ENCODE data around the gene RGS3.

RGS3 gene

DNA sequence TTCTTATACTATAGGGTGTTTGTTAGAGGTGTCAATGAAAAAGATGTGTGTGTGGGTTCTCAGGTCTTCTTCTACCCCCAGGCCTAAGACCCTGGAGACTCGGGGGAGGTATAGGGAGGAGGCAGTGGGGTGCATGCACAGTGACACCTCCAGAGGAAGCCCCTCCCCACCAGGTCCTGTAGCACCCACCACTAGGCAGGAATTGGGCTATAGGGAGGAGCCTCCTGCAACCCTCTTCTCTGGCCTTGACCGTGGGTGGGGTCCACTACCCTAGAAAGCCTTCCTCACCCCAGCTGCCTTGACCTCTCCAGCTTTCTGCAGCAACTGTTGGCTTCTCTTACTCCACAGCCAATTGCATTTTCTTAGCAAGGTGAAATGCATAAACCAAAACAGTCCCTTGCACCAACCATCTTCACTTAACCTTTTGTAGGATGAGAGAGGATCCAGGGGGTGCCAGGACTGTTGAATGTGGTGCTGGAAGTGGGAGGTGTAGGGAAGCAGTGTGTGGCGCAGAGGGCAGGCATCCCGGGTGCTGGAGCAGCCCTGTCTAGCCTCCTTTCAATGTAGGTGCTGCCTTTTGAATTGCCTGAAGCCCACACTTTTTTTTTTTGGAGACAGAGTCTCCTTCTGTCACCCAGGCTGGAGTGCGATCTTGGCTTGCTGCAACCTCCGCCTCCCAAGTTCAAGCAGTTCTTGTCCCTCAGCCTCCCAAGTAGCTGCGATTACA is 128.5 kb downstream of the RGS3 start:
- TF ChIP-seq, protein P1, sequence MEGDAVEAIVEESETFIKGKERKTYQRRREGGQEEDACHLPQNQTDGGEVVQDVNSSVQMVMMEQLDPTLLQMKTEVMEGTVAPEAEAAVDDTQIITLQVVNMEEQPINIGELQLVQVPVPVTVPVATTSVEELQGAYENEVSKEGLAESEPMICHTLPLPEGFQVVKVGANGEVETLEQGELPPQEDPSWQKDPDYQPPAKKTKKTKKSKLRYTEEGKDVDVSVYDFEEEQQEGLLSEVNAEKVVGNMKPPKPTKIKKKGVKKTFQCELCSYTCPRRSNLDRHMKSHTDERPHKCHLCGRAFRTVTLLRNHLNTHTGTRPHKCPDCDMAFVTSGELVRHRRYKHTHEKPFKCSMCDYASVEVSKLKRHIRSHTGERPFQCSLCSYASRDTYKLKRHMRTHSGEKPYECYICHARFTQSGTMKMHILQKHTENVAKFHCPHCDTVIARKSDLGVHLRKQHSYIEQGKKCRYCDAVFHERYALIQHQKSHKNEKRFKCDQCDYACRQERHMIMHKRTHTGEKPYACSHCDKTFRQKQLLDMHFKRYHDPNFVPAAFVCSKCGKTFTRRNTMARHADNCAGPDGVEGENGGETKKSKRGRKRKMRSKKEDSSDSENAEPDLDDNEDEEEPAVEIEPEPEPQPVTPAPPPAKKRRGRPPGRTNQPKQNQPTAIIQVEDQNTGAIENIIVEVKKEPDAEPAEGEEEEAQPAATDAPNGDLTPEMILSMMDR (IDR thresholded peaks at IDR 0.05; ENCODE audit: low read depth, low read length), result no peak

DNA sequence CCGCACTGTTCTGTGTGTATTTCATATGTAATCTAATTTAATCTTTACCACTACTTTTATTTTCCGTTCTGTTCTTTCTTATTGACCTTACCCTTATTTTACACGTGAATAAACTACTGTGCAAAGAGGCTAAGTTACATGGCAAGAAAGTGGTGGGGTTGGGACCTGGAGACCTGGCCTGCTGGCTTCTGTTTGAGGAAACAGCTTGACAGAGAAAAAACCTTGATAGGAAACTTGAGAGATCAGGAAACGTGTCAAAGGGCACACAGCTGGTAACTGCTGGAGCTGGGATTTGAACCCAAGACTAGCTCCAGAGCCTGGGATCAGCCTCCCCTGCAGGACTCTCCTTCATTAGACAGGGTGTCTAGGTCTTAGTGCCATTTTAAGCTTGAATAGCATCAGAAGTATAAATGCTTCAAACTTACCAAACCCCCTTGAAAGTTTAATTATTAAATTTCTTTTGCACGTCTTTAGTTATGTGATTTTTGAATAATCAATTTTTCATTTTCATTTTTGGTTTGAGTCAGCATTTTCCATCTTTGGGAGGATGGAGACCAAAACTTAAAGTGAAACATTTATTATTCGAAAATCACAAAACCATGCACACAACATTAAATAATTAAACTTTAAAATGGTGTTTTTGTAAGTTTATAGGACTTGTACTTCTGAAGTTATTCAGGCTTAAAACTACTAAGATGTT is 129.5 kb downstream of the RGS3 start:
- TF ChIP-seq, protein P1 (IDR thresholded peaks at IDR 0.05; ENCODE audit: low read depth, low read length), result no peak
- H3K4me3 ChIP-seq (ENCODE audit: low read depth, low read length), result no peak overlapping the region; the same call in 1 of the 2 replicates

More for the DNA sequence above, 128.5 kb downstream of the RGS3 start:
- H3K4me3 ChIP-seq (ENCODE audit: low read depth, low read length), result no peak overlapping the region

DNA sequence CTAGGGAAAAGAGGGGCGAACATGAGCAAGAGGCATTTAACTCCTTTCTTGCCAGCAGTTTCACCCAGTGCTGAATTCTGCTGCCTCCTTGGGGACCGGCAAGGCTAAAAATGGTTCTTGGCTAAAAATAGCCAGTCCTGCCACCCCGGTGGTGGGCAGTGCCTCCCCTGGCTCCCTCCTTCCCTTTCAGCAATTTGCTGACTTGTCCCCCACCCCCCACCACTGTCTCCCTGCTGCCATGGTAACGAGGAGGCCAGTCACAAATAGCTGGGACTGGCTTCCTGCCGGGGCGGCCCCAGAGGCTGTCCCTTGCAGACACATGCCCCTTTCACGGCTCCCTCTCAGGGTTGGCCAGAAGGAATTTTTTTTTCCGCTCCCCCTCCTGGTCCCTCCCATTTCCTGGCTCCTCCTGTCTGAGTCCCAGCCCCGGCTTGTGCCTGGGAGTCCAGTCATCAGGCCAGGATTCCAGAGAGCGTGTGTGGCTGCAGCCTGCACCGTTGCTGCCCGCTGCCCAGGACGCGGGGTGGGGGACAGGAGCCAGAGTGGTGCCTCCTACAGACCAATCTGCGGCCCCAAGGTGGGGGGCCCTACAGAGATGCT is 130.3 kb downstream of the RGS3 start:
- peak overlapping the region; percentile 97 for H3K4me3 ChIP-seq (ENCODE audit: low read depth, low read length)
- TF ChIP-seq, protein P1 (IDR thresholded peaks at IDR 0.05; ENCODE audit: low read depth, low read length), result no peak

DNA sequence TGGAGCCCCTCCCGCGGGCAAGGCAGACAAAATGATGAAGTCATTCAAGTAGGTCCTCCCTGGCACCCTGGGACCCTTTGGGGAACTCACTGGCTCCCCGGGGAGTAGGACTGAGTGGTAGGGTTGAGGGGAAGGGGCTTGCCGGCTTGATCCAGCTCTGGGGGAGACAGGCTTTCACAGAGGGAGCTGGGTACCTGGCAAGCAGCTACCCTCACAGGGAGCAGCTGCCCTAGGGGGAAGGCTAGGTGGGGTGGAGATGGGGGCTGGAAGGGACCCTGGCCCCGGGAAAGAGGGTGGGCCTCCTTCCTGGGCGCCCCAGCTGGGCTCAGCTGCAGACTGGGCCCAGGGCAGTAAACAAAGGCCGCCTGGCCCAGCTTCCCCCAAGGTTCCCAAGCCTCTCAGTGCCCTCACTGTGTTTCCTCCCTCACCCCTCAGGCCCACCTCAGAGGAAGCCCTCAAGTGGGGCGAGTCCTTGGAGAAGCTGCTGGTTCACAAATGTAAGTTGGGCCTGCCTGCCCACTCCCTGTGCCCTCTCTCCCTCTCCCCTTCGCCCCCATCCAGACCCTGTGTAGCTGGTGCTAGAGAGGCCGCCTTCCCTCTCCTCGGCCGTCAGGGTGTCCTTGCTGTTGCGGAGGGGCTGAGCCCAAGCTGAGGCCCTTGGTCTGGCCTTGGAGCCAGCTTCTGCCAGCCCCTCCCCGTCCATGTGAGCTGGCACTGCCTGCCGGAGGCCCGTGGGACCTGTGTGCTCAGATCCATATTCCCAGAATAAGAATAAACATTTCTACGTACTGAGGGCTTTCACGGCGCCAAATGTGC is 131.2 kb downstream of the RGS3 start:
- peak overlapping the region; percentile 97 for H3K4me3 ChIP-seq (ENCODE audit: low read depth, low read length)
- TF ChIP-seq, protein P1 (IDR thresholded peaks at IDR 0.05; ENCODE audit: low read depth, low read length), result no peak

DNA sequence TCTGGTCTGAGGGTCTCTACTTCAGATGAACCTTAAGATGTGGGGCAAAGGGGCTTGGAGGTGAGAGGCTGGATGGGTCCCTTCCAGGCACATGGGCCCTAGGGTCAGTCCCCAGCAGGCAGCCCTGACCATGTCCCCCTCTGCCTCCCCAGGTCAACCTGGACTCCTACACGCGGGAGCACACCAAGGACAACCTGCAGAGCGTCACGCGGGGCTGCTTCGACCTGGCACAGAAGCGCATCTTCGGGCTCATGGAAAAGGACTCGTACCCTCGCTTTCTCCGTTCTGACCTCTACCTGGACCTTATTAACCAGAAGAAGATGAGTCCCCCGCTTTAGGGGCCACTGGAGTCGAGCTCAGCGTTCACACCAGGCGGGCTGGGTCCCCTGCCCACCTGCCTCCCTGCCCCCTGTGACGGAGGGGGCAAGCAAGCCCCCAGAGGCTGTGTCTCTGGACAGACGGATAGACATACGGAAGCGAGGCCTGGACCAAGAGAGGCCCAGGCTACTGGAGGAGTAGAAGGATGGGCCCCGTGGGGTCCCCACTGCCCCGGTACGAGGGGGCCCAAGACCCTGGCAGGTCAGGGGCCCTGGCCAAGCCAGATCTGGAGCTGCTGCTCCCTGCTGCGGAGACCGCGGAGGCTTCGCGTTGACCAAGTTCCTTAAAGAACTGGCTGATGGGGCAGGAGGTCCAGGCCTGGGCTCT is 133.2 kb downstream of the RGS3 start:
- TF ChIP-seq, protein P1 (IDR thresholded peaks at IDR 0.05; ENCODE audit: low read depth, low read length), result no peak
- H3K4me3 ChIP-seq (ENCODE audit: low read depth, low read length), result no peak overlapping the region

DNA sequence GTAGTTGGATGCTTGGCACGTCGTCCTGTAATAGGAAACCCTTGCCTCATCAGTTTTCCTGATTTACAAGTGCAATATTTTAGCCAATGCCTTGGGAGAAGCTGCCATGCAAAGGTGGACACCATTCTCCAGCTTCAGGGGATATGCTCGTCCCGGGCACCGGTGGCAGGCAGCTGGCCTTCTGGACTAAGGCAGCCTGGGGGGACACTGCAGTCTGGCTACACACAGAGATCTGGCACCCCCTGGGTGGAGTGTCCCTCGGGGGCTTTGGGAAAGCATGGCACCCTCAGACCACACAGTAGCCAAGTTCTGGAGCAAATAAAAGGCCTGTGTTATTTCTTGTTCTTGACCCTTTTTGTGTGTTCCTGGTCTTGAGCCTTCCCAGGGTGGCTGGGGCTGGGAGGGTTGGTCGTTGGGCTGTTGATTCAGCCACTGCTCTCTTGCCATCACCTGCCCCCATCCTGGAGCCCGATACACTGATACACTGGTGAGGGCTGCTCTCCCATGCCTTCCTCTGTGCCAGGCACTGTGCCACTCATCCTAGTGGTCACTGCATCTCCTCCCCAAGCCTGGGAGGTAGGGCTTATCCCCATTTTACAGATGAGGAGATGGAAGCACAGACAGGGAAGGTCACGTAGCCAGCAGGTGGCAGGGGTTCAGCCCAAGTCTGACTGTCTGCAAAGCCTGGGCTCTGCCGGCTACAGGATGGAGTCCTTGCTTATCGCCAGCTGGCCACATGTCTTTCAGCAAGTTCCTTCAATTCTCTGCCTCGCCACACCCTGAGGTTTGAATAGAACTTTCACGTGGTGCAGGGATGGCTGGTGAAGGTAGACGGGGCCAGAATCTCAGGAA is 134.1 kb downstream of the RGS3 start:
- TF ChIP-seq, protein P1 (IDR thresholded peaks at IDR 0.05; ENCODE audit: low read depth, low read length), result no peak
- H3K4me3 ChIP-seq (ENCODE audit: low read depth, low read length), result no peak overlapping the region

Measured in WI38 (cell line).